ENCODE measurements around the gene KIF6. TPM values are rescaled to one million over a fixed set of nuclear protein-coding genes. Genes with fewer than 3 reads are reported as not detected.

KIF6 gene
- total RNA-seq, 4 donors from 2014 or later: 0.19 to 0.38 TPM; not detected in 2

- ATAC-seq (ENCODE audit: low FRiP score) (no peak), DNase-seq (ENCODE audit: low spot score) (no peak)
- TF ChIP-seq CTCF (IDR thresholded peaks at IDR 0.05): no peak
Measured at GRCh38 chr6:39357998-39358686, 367.1 kb downstream of the KIF6 start.

- ATAC-seq (ENCODE audit: low FRiP score): no peak
- TF ChIP-seq CTCF (IDR thresholded peaks at IDR 0.05): no peak
- DNase-seq (ENCODE audit: low spot score): no peak
Measured at GRCh38 chr6:39353698-39354315, 371.4 kb downstream of the KIF6 start.

- DNase-seq (ENCODE audit: low spot score): no peak
- no peak for ATAC-seq (ENCODE audit: low FRiP score)
- TF ChIP-seq CTCF (IDR thresholded peaks at IDR 0.05): no peak
Measured at GRCh38 chr6:39350723-39351505, 374.3 kb downstream of the KIF6 start.

- TF ChIP-seq CTCF (IDR thresholded peaks at IDR 0.05): no peak
- DNase-seq (ENCODE audit: low spot score) (no peak), ATAC-seq (ENCODE audit: low FRiP score) (no peak)
Measured at GRCh38 chr6:39348740-39349139, 376.5 kb downstream of the KIF6 start.

GRCh38 chr6:39347906-39348585, 377.2 kb downstream of the KIF6 start:
- peak in 1 of 3 donors; percentile 39 for TF ChIP-seq CTCF (IDR thresholded peaks at IDR 0.05)
- peak; percentile 35 for DNase-seq (ENCODE audit: low spot score)

GRCh38 chr6:39347206-39347605, 378.0 kb downstream of the KIF6 start:
- DNase-seq (ENCODE audit: low spot score): no peak
- no peak for TF ChIP-seq CTCF (IDR thresholded peaks at IDR 0.05)
- no peak for ATAC-seq (ENCODE audit: low FRiP score)

More at GRCh38 chr6:39347906-39348585, 377.2 kb downstream of the KIF6 start:
- peak; percentile 41 for ATAC-seq (ENCODE audit: low FRiP score)

Data from omental fat pad (tissue), 4 donors.